GM12878 (cell line): ENCODE data around the gene UNC13A. TPM values are rescaled to one million over a fixed set of nuclear protein-coding genes. Genes with fewer than 3 reads are reported as not detected.

Experiments used
- BACH1 ChIP-seq: fragments of 450-650 bp; IDR thresholded peaks from 2 replicates; pipeline ENCODE4 v1.6.1; 2017; ENCODE audit warnings: mild to moderate bottlenecking, borderline replicate concordance
- CEBPZ ChIP-seq: fragments of 150-350 bp; IDR thresholded peaks from 2 replicates; pipeline ENCODE4 v1.6.1; 2016; ENCODE audit warnings: low read depth, low read length
- CHD4 ChIP-seq: fragments of 200-600 bp; sonication (generic); IDR thresholded peaks from 2 replicates; pipeline ENCODE4 v1.6.1; 2016; ENCODE audit warnings: mild to moderate bottlenecking
- ELK1 ChIP-seq: IDR thresholded peaks from 2 replicates; pipeline ENCODE4 v1.6.1; 2012; ENCODE audit warnings: low read depth, low read length, improper control_type of control experiment
- HDAC6 ChIP-seq: fragments of 200-600 bp; sonication (generic); IDR thresholded peaks from one replicate; pipeline ENCODE4 v1.8.0; 2017; ENCODE audit warnings: antibody characterized with exemption; ENCODE audit not compliant: unreplicated experiment
- KDM1A ChIP-seq: fragments of 200-600 bp; sonication (generic); IDR thresholded peaks from 2 replicates; pipeline ENCODE4 v1.6.1; 2016; ENCODE audit warnings: borderline replicate concordance
- NR2F1 ChIP-seq: fragments of 450-650 bp; conservative IDR thresholded peaks from 2 replicates; pipeline ENCODE4 v1.6.1; 2017; ENCODE audit warnings: mild to moderate bottlenecking
- RELA ChIP-seq: fragments of 450-650 bp; IDR thresholded peaks from 2 replicates; pipeline ENCODE4 v1.8.0; 2014; ENCODE audit warnings: borderline replicate concordance; ENCODE audit not compliant: partially characterized antibody
- ZBTB4 ChIP-seq: fragments of 450-650 bp; formaldehyde crosslinking; IDR thresholded peaks from 2 replicates; pipeline ENCODE4 v1.4.0; 2022; ENCODE audit warnings: mild to moderate bottlenecking, moderate library complexity
- polyA plus RNA-seq, 11 experiments: library from polyadenylated mRNA; depleted of rRNA in 4 of 11; unstranded in 6 of 11; stranded (reverse) in 5 of 11; fragments of >200 nt; fragmentation: Nextera tagmentation in 4 of 11; fragmentation: Illumina TruSeq in 1 of 11; extraction: Ambion mirVana in 4 of 11; extraction: Trizol in 1 of 11; gene quantifications; 1 replicate in 1 of 11; 2 replicates in 10 of 11; pipeline versions ENCODE4 v1.2.1 to v1.2.3, GENCODE V29; 2011 to 2016; ENCODE audit warnings: inconsistent platforms in 2 of 11, missing spikeins in 2 of 11, low read depth in 1 of 11
- total RNA-seq, 4 experiments: library from RNA; depleted of rRNA in 3 of 4; stranded (reverse); fragments of >200 nt in 3 of 4; fragmentation: Illumina TruSeq in 1 of 4; extraction: Trizol in 1 of 4; gene quantifications; 2 replicates each; pipeline versions ENCODE4 v1.2.1 to v1.2.3, GENCODE V29; 2013 to 2021

UNC13A gene
- total and polyA plus RNA-seq, 10 of the 15 experiments (the other 5 are each of a cell fraction or from before 2014, with no cell fraction given): under 0.01 to 0.23 (median 0.13) TPM; not detected in 1

- TF ChIP-seq CEBPZ (no peak), CHD4 (no peak), ZBTB4 (CRISPR knock-in tag) (no peak), KDM1A (no peak), HDAC6 (no peak), BACH1 (no peak), NR2F1 (no peak), RELA (no peak), ELK1 (no peak)
Observed at GRCh38 chr19:17685451-17686022, 2.6 kb downstream of the UNC13A start (continued).
